Measurements from ENCODE around the gene CHRFAM7A. TPM values are rescaled to one million over a fixed set of nuclear protein-coding genes. Genes with fewer than 3 reads are reported as not detected.
"Not testable (repeated sequence)": the region's sequence is repeated elsewhere in the genome, so short reads cannot be mapped to it uniquely, and the experiment has no call there.

The CHRFAM7A gene
- total and polyA plus RNA-seq, 2 donors (not counting 1 experiment from before 2014, with no cell fraction given): 0.66 to 1.6 TPM

DNA sequence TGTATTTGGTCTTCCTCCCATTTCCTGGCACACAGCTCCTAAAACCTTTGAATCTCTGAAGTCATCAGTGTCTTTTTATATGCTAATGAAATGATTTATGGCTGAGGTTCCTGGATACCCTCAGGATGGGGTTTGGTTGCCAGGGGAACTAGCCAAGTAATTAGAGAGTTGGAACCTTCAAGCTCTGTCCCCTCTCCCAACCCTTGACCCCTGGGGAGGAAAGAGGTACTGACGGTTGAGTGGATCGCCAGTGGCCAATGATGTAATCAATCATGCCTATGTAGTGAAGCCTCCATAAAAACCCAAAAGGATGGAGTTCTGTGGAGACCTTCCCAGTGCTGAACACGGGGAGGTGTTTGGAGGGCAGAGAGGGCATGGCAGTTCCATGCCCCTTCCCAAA is 25.1 kb downstream of the CHRFAM7A start:
- H3K9me3 ChIP-seq (ENCODE audit: control insufficient read depth, insufficient read depth, low read depth, low read length); H3K27me3 ChIP-seq (ENCODE audit: control insufficient read depth, insufficient read depth, low read length): not testable (repeated sequence)

DNA sequence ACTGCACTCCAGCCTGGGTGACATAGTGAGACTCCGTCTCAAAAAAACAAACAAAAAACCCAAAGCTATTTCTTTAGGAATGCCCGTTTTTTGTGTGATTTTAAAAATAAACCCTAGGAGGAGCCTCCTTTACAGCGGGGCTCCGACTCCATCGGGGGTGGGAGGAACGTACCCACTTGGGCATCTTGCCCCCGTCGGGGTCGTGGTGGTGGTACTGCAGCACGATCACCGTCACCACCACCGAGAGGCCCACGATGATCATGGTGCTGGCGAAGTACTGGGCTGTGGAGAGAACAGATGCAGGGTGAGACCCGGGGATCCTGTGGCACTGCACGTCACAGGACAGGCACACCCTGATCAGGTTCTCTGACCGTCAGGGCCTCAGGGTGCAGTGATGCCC is 26.1 kb downstream of the CHRFAM7A start:
- H3K79me2 ChIP-seq (ENCODE audit: control insufficient read depth, insufficient read depth, low read length); H3K4me2 ChIP-seq (ENCODE audit: extremely low read depth, insufficient read depth, low read length); H3K9ac ChIP-seq (ENCODE audit: insufficient read depth, low read length); H2AFZ ChIP-seq (ENCODE audit: low read length); H3K9me3 ChIP-seq (ENCODE audit: control insufficient read depth, insufficient read depth, low read depth, low read length); DNase-seq (ENCODE audit: low read depth in 2 of 2); H4K20me1 ChIP-seq (ENCODE audit: control insufficient read depth, extremely low read depth, insufficient read depth, low read length); H3K36me3 ChIP-seq (ENCODE audit: control insufficient read depth, insufficient read depth, low read length); H3K27ac ChIP-seq (ENCODE audit: insufficient read depth, low read length); H3K4me3 ChIP-seq (replicated peaks in 1 of 4; ENCODE audit: control extremely low read depth in 1 of 4, insufficient read depth in 1 of 4, low read depth in 3 of 4, low read length in 4 of 4); H3K27me3 ChIP-seq (ENCODE audit: control insufficient read depth, insufficient read depth, low read length); H3K4me1 ChIP-seq (ENCODE audit: control insufficient read depth, extremely low read depth, insufficient read depth, low read length): not testable (repeated sequence)

More for the DNA sequence above, 25.1 kb downstream of the CHRFAM7A start:
- not testable (repeated sequence) for DNase-seq (ENCODE audit: low read depth in 2 of 2); H4K20me1 ChIP-seq (ENCODE audit: control insufficient read depth, extremely low read depth, insufficient read depth, low read length); H3K79me2 ChIP-seq (ENCODE audit: control insufficient read depth, insufficient read depth, low read length); H2AFZ ChIP-seq (ENCODE audit: low read length); H3K27ac ChIP-seq (ENCODE audit: insufficient read depth, low read length); H3K4me2 ChIP-seq (ENCODE audit: extremely low read depth, insufficient read depth, low read length); H3K36me3 ChIP-seq (ENCODE audit: control insufficient read depth, insufficient read depth, low read length); H3K4me1 ChIP-seq (ENCODE audit: control insufficient read depth, extremely low read depth, insufficient read depth, low read length); H3K4me3 ChIP-seq (replicated peaks in 1 of 4; ENCODE audit: control extremely low read depth in 1 of 4, insufficient read depth in 1 of 4, low read depth in 3 of 4, low read length in 4 of 4); H3K9ac ChIP-seq (ENCODE audit: insufficient read depth, low read length)

DNA sequence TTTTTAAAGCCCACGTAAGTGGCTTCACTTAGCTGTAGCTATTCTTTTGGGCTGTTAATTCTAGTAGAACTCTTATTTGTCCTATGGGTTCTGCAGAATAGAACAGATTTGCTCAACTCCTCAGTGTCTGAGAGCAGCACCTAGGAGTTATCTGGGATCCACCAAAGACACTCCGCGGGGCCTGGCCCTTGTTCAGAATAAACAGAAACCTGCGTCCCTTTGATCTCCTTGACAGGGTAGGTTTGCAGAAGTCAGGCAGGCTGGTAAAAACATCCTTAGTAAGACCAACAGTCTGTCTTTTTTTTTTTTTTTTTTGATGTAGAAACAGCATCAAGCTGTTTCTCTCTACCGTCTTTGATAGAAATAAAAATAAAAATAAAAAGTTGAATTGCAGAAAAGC is 31.9 kb downstream of the CHRFAM7A start:
- not testable (repeated sequence) for H3K36me3 ChIP-seq (ENCODE audit: control insufficient read depth, insufficient read depth, low read length); H3K79me2 ChIP-seq (ENCODE audit: control insufficient read depth, insufficient read depth, low read length); H3K4me2 ChIP-seq (ENCODE audit: extremely low read depth, insufficient read depth, low read length); H3K4me3 ChIP-seq (replicated peaks in 1 of 4; ENCODE audit: control extremely low read depth in 1 of 4, insufficient read depth in 1 of 4, low read depth in 3 of 4, low read length in 4 of 4); H3K27me3 ChIP-seq (ENCODE audit: control insufficient read depth, insufficient read depth, low read length); H3K9ac ChIP-seq (ENCODE audit: insufficient read depth, low read length); H2AFZ ChIP-seq (ENCODE audit: low read length); DNase-seq (ENCODE audit: low read depth in 2 of 2); H3K9me3 ChIP-seq (ENCODE audit: control insufficient read depth, insufficient read depth, low read depth, low read length); H3K4me1 ChIP-seq (ENCODE audit: control insufficient read depth, extremely low read depth, insufficient read depth, low read length); H4K20me1 ChIP-seq (ENCODE audit: control insufficient read depth, extremely low read depth, insufficient read depth, low read length); H3K27ac ChIP-seq (ENCODE audit: insufficient read depth, low read length)

DNA sequence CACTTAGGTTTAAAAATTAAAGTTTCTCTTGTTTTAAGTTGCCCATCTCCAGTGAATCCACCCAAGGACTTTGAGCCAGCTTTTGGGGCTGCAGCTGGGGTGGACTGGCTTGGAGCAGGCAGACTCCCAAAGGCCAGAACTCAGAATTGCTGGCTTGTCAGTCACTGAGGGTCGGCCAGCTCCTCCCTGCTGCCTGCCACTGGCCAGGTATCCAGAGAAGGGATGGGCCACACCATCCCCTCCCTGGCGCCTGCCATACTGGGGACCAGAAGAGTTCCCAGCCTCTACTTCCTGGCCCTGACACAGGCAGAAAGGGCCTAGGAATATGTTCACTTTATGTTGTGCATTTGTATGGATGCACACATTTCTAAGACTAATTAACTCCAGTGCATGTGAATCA is 32.4 kb downstream of the CHRFAM7A start:
- H3K79me2 ChIP-seq (ENCODE audit: control insufficient read depth, insufficient read depth, low read length); H3K9me3 ChIP-seq (ENCODE audit: control insufficient read depth, insufficient read depth, low read depth, low read length); DNase-seq (ENCODE audit: low read depth in 2 of 2); H3K27ac ChIP-seq (ENCODE audit: insufficient read depth, low read length); H3K4me2 ChIP-seq (ENCODE audit: extremely low read depth, insufficient read depth, low read length); H4K20me1 ChIP-seq (ENCODE audit: control insufficient read depth, extremely low read depth, insufficient read depth, low read length); H3K4me1 ChIP-seq (ENCODE audit: control insufficient read depth, extremely low read depth, insufficient read depth, low read length); H3K4me3 ChIP-seq (replicated peaks in 1 of 4; ENCODE audit: control extremely low read depth in 1 of 4, insufficient read depth in 1 of 4, low read depth in 3 of 4, low read length in 4 of 4); H2AFZ ChIP-seq (ENCODE audit: low read length); H3K27me3 ChIP-seq (ENCODE audit: control insufficient read depth, insufficient read depth, low read length); H3K36me3 ChIP-seq (ENCODE audit: control insufficient read depth, insufficient read depth, low read length); H3K9ac ChIP-seq (ENCODE audit: insufficient read depth, low read length): not testable (repeated sequence)

DNA sequence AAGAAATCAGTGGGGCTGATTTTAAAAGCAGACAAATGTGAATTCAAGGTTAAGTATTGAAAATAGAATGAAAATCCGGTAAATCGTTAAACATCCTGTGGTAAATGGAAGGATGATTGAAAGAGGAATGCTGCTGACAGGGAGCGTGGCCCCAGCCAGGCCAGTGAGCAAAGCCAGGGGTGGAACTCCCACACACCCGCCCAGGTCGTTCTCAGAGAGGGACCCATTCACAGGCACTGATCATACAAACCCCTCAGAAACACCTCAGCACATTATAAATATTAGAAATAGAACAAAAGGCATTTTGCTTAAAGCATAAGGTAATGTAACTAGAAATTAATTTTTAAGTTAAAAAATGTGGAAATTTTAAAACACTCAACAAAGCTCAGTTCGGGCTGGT is 38.3 kb downstream of the CHRFAM7A start:
- not testable (repeated sequence) for H3K79me2 ChIP-seq (ENCODE audit: control insufficient read depth, insufficient read depth, low read length); H3K27me3 ChIP-seq (ENCODE audit: control insufficient read depth, insufficient read depth, low read length); H2AFZ ChIP-seq (ENCODE audit: low read length); H3K9me3 ChIP-seq (ENCODE audit: control insufficient read depth, insufficient read depth, low read depth, low read length); H3K4me2 ChIP-seq (ENCODE audit: extremely low read depth, insufficient read depth, low read length); H4K20me1 ChIP-seq (ENCODE audit: control insufficient read depth, extremely low read depth, insufficient read depth, low read length); DNase-seq (ENCODE audit: low read depth in 2 of 2); H3K9ac ChIP-seq (ENCODE audit: insufficient read depth, low read length); H3K27ac ChIP-seq (ENCODE audit: insufficient read depth, low read length); H3K4me3 ChIP-seq (replicated peaks in 1 of 4; ENCODE audit: control extremely low read depth in 1 of 4, insufficient read depth in 1 of 4, low read depth in 3 of 4, low read length in 4 of 4); H3K4me1 ChIP-seq (ENCODE audit: control insufficient read depth, extremely low read depth, insufficient read depth, low read length); H3K36me3 ChIP-seq (ENCODE audit: control insufficient read depth, insufficient read depth, low read length)

DNA sequence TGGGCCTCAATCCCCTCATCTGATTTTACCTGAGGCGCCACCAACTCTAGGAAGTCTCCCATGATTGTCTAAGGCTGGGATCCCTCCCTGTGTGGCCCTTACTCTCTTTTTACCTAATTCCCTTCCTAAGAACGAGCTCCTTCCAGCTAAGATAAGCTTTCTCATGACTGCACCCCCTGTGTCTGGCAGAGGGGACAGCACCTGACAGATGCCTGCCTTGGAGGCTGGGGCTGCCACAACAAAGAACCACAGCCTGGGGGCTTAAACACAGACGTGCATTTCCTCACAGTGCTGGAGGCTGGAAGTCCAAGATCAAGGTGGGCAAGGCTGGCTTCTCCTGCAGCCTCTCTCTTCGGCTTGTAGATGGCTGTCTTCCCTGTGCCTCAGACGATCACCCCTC is 43.5 kb downstream of the CHRFAM7A start:
- H2AFZ ChIP-seq (ENCODE audit: low read length); H3K36me3 ChIP-seq (ENCODE audit: control insufficient read depth, insufficient read depth, low read length); H3K79me2 ChIP-seq (ENCODE audit: control insufficient read depth, insufficient read depth, low read length); H3K4me2 ChIP-seq (ENCODE audit: extremely low read depth, insufficient read depth, low read length); H3K4me1 ChIP-seq (ENCODE audit: control insufficient read depth, extremely low read depth, insufficient read depth, low read length); H3K27me3 ChIP-seq (ENCODE audit: control insufficient read depth, insufficient read depth, low read length); H3K4me3 ChIP-seq (replicated peaks in 1 of 4; ENCODE audit: control extremely low read depth in 1 of 4, insufficient read depth in 1 of 4, low read depth in 3 of 4, low read length in 4 of 4); H3K9me3 ChIP-seq (ENCODE audit: control insufficient read depth, insufficient read depth, low read depth, low read length); H3K27ac ChIP-seq (ENCODE audit: insufficient read depth, low read length); H4K20me1 ChIP-seq (ENCODE audit: control insufficient read depth, extremely low read depth, insufficient read depth, low read length); DNase-seq (ENCODE audit: low read depth in 2 of 2); H3K9ac ChIP-seq (ENCODE audit: insufficient read depth, low read length): not testable (repeated sequence)

DNA sequence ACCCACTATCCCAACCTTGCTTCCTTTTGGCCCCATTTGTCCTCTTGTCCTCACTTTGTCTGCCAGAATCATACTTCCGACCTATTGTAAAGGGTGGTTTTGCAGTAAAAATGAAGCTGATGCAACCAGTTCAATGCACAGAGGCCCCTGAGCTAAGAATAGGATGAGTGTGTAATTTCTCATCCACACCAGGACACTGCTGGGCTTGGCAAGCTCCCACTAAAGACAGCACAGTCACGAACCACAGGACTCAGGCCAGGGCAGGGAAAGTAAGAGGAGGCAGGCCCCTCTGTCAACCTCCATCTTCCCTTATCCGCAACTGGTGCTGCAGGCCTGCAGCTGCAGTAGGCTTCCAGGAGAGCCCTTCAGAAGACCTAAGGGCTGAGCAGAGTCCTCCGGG is 56.8 kb downstream of the CHRFAM7A start:
- not testable (repeated sequence) for H3K9ac ChIP-seq (ENCODE audit: insufficient read depth, low read length); H3K27me3 ChIP-seq (ENCODE audit: control insufficient read depth, insufficient read depth, low read length); H3K27ac ChIP-seq (ENCODE audit: insufficient read depth, low read length); H2AFZ ChIP-seq (ENCODE audit: low read length); H3K79me2 ChIP-seq (ENCODE audit: control insufficient read depth, insufficient read depth, low read length); H4K20me1 ChIP-seq (ENCODE audit: control insufficient read depth, extremely low read depth, insufficient read depth, low read length); H3K9me3 ChIP-seq (ENCODE audit: control insufficient read depth, insufficient read depth, low read depth, low read length); H3K4me1 ChIP-seq (ENCODE audit: control insufficient read depth, extremely low read depth, insufficient read depth, low read length); DNase-seq (ENCODE audit: low read depth in 2 of 2); H3K4me3 ChIP-seq (replicated peaks in 1 of 4; ENCODE audit: control extremely low read depth in 1 of 4, insufficient read depth in 1 of 4, low read depth in 3 of 4, low read length in 4 of 4); H3K4me2 ChIP-seq (ENCODE audit: extremely low read depth, insufficient read depth, low read length); H3K36me3 ChIP-seq (ENCODE audit: control insufficient read depth, insufficient read depth, low read length)
